Mesenchymal stem cell (in vitro differentiated cells and primary cell): ENCODE results near the gene GATA6.

Source experiments
- DNase-seq: peaks from one replicate; pipeline ENCODE4 v3.0.0-alpha.2; 2013
- H2AFZ ChIP-seq: one replicate; pipeline ENCODE4 v1.6.1; 2013; ENCODE audit warnings: low read depth, mild to moderate bottlenecking, control low read depth, inconsistent platforms, low read length, moderate library complexity
- H2AK5ac ChIP-seq: 2 replicates; pipeline ENCODE4 v1.6.1; 2013; ENCODE audit warnings: low read length, moderate library complexity, mild to moderate bottlenecking, inconsistent platforms; ENCODE audit not compliant: severe bottlenecking
- H2BK120ac ChIP-seq: one replicate; pipeline ENCODE4 v1.6.1; 2013; ENCODE audit warnings: low read depth, mild to moderate bottlenecking, inconsistent platforms, low read length, moderate library complexity
- H2BK12ac ChIP-seq, 2 experiments: one replicate each; pipeline ENCODE4 v1.6.1; 2013; ENCODE audit warnings: inconsistent platforms in 2 of 2, low read length in 2 of 2, mild to moderate bottlenecking in 2 of 2, moderate library complexity in 2 of 2, control low read depth in 1 of 2
- H2BK15ac ChIP-seq: one replicate; pipeline ENCODE4 v1.6.1; 2013; ENCODE audit warnings: mild to moderate bottlenecking, low read depth, inconsistent platforms; ENCODE audit not compliant: poor library complexity, severe bottlenecking
- H2BK5ac ChIP-seq: 2 replicates; pipeline ENCODE4 v1.6.1; 2013; ENCODE audit warnings: low read depth, mild to moderate bottlenecking, low read length, control low read depth, inconsistent platforms; ENCODE audit not compliant: poor library complexity, severe bottlenecking
- H3K14ac ChIP-seq, 2 experiments: one replicate each; pipeline ENCODE4 v1.6.1; 2013; ENCODE audit warnings: inconsistent platforms in 2 of 2, low read length in 2 of 2, control low read depth in 1 of 2, mild to moderate bottlenecking in 1 of 2, moderate library complexity in 1 of 2
- H3K18ac ChIP-seq, 2 experiments: one replicate each; pipeline ENCODE4 v1.6.1; 2013; ENCODE audit warnings: inconsistent platforms in 2 of 2, low read length in 2 of 2, control low read depth in 1 of 2, low read depth in 1 of 2, mild to moderate bottlenecking in 1 of 2
- H3K23ac ChIP-seq, 2 experiments: one replicate each; pipeline ENCODE4 v1.6.1; 2013; ENCODE audit warnings: inconsistent platforms in 2 of 2, low read length in 2 of 2, mild to moderate bottlenecking in 2 of 2, moderate library complexity in 2 of 2, control low read depth in 1 of 2
- H3K27ac ChIP-seq: 2 replicates; pipeline ENCODE4 v1.5.1; 2013; ENCODE audit warnings: mild to moderate bottlenecking, moderate library complexity, low read length, control low read depth, inconsistent platforms; ENCODE audit not compliant: poor library complexity, severe bottlenecking
- H3K27me3 ChIP-seq, 2 experiments: 2 replicates each; pipeline versions ENCODE4 v1.6.1 to v1.7.0; 2013; ENCODE audit warnings: low read length in 2 of 2, mild to moderate bottlenecking in 2 of 2, moderate library complexity in 2 of 2, control low read depth in 1 of 2, inconsistent platforms in 1 of 2; ENCODE audit not compliant: control insufficient read depth in 1 of 2, insufficient read depth in 1 of 2
- H3K36me3 ChIP-seq, 2 experiments: 2 replicates each; pipeline versions ENCODE4 v1.6.1 to v1.7.0; 2013; ENCODE audit warnings: low read length in 2 of 2, control low read depth in 1 of 2, inconsistent platforms in 1 of 2, low read depth in 1 of 2, mild to moderate bottlenecking in 1 of 2; ENCODE audit not compliant: insufficient read depth in 2 of 2, control insufficient read depth in 1 of 2
- H3K4ac ChIP-seq, 2 experiments: one replicate each; pipeline ENCODE4 v1.6.1; 2013; ENCODE audit warnings: inconsistent platforms in 2 of 2, low read length in 2 of 2, mild to moderate bottlenecking in 2 of 2, moderate library complexity in 2 of 2, control low read depth in 1 of 2, low read depth in 1 of 2
- H3K4me1 ChIP-seq: 2 replicates; pipeline ENCODE4 v1.6.1; 2013; ENCODE audit warnings: low read depth, low read length, control low read depth; ENCODE audit not compliant: control insufficient read depth, insufficient read depth
- H3K4me2 ChIP-seq: 2 replicates; pipeline ENCODE4 v1.6.1; 2013; ENCODE audit warnings: low read length, mild to moderate bottlenecking, inconsistent platforms; ENCODE audit not compliant: poor library complexity, severe bottlenecking
- H3K4me3 ChIP-seq, 2 experiments: 2 replicates each; pipeline versions ENCODE4 v1.5.1 to v1.7.0; 2013; ENCODE audit warnings: low read length in 2 of 2, mild to moderate bottlenecking in 2 of 2, control low read depth in 1 of 2, low read depth in 1 of 2; ENCODE audit not compliant: insufficient read depth in 1 of 2
- H3K79me1 ChIP-seq: replicated peaks from 2 replicates; pipeline ENCODE4 v1.6.1; 2013; ENCODE audit warnings: mild to moderate bottlenecking, control low read depth, low read length, inconsistent platforms; ENCODE audit not compliant: poor library complexity, severe bottlenecking
- H3K9ac ChIP-seq: 2 replicates; pipeline ENCODE4 v1.7.0; 2013; ENCODE audit warnings: mild to moderate bottlenecking, low read length, moderate library complexity
- H3K9me3 ChIP-seq: 2 replicates; pipeline ENCODE4 v1.7.0; 2013; ENCODE audit warnings: mild to moderate bottlenecking, low read length; ENCODE audit not compliant: control insufficient read depth
- H4K8ac ChIP-seq: one replicate; pipeline ENCODE4 v1.6.1; 2013; ENCODE audit warnings: inconsistent platforms, mild to moderate bottlenecking, low read length, moderate library complexity
- H4K91ac ChIP-seq: one replicate; pipeline ENCODE4 v1.6.1; 2013; ENCODE audit warnings: mild to moderate bottlenecking, low read length, inconsistent platforms
- WGBS: methylation state at CpG from one replicate; pipeline ENCODE4 v1.1.7; 2013; ENCODE audit warnings: mixed read lengths; 5-methylcytosine and 5-hydroxymethylcytosine counted together

GATA6 gene

DNA sequence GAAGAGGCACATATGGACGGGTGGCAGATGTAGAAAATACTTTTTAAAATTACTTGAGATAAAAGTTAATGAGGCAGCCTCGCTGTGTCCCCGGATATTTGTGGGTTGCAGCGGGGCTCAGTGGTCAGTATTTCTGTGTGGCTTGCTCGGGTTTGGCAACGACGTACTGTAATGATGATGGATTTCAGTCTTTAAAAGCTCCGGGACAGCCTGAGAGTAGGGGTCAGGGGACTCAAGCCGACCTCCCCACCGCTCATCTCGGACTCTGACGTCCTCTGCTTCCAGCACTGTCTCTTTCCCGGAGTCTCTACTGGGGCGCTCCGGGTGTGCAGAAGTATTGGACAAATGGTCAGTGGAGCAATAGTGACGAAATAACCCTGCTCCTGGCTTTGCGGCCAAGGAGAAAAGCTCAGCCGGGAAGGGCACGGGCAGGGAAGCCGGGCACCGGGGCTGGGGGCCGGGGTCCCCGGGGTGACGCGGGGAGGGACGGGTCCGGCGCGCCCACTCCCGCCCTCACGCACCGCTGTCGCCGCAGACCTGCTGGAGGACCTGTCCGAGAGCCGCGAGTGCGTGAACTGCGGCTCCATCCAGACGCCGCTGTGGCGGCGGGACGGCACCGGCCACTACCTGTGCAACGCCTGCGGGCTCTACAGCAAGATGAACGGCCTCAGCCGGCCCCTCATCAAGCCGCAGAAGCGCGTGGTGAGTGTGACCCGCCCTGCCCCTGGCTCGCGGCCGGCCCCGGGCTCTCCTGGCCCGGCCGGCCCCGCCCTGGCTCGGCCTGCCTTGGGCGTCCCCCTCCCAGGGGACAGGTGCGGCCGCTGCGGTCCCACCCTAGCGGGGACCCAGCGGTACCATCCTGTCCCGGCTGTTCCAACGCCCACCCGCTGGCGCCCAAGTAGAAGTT, 7.3 kb downstream of the GATA6 start:
- no peak overlapping the region for H3K14ac ChIP-seq
- H2AK5ac ChIP-seq = no peak overlapping the region
- H3K23ac ChIP-seq = peak overlapping the region in 1 of 2 experiments; percentile 93
- peak overlapping the region; percentile 7 for H4K91ac ChIP-seq
- H2BK120ac ChIP-seq = no peak overlapping the region
- peak overlapping the region; percentile 21 to 34 for H3K18ac ChIP-seq
- H3K9ac ChIP-seq = no peak overlapping the region
- peak overlapping the region; percentile 70 for H3K4me2 ChIP-seq
- H3K36me3 ChIP-seq = peaks cover 7 to 21% of the 10 kb centered on the region in 2 experiments
- H3K4me1 ChIP-seq = peaks cover 13% of the 10 kb centered on the region
- peak; percentile 67 for DNase-seq
- peak overlapping the region; percentile 29 for H2AFZ ChIP-seq
- WGBS = 24% methylated on average over 71 of the region's 71 CpGs
- H2BK15ac ChIP-seq = peak overlapping the region; percentile 67
- H3K4ac ChIP-seq = no peak overlapping the region
- H3K79me1 ChIP-seq = peaks cover 2% of the 10 kb centered on the region
- H2BK5ac ChIP-seq = no peak overlapping the region
- H2BK12ac ChIP-seq = peak overlapping the region in 1 of 2 experiments; percentile 54
- H4K8ac ChIP-seq = peak overlapping the region; percentile 27
- H3K27me3 ChIP-seq = peaks cover 0 to 61% of the 10 kb centered on the region in 2 experiments
- no peaks in the 10 kb centered on the region for H3K9me3 ChIP-seq
- peak overlapping the region in 1 of 2 experiments; percentile 18 for H3K4me3 ChIP-seq
- H3K27ac ChIP-seq = no peak overlapping the region

GRCh38 chr18:22177327-22177871, 8.0 kb downstream of the GATA6 start:
- H3K9me3 ChIP-seq = no peaks in the 10 kb centered on the region
- H2BK12ac ChIP-seq = no peak overlapping the region
- peaks cover 4 to 27% of the 10 kb centered on the region in 2 experiments for H3K36me3 ChIP-seq
- H2AFZ ChIP-seq = no peak overlapping the region
- no peak overlapping the region for H3K23ac ChIP-seq
- 88% methylated on average over 7 of the region's 13 CpGs for WGBS
- H4K8ac ChIP-seq = peak overlapping the region; percentile 27
- H2BK5ac ChIP-seq = no peak overlapping the region
- no peak for DNase-seq
- peaks cover 0 to 57% of the 10 kb centered on the region in 2 experiments for H3K27me3 ChIP-seq
- no peak overlapping the region for H3K4ac ChIP-seq
- no peak overlapping the region for H4K91ac ChIP-seq
- no peak overlapping the region for H3K4me3 ChIP-seq
- H2AK5ac ChIP-seq = no peak overlapping the region
- H3K18ac ChIP-seq = peak overlapping the region in 1 of 2 experiments; percentile 21
- no peak overlapping the region for H3K27ac ChIP-seq
- no peak overlapping the region for H3K14ac ChIP-seq
- H2BK120ac ChIP-seq = no peak overlapping the region
- peaks cover 9% of the 10 kb centered on the region for H3K4me1 ChIP-seq
- no peak overlapping the region for H3K9ac ChIP-seq
- H3K4me2 ChIP-seq = peak overlapping the region; percentile 70
- H3K79me1 ChIP-seq = peaks cover 2% of the 10 kb centered on the region
- H2BK15ac ChIP-seq = no peak overlapping the region

DNA sequence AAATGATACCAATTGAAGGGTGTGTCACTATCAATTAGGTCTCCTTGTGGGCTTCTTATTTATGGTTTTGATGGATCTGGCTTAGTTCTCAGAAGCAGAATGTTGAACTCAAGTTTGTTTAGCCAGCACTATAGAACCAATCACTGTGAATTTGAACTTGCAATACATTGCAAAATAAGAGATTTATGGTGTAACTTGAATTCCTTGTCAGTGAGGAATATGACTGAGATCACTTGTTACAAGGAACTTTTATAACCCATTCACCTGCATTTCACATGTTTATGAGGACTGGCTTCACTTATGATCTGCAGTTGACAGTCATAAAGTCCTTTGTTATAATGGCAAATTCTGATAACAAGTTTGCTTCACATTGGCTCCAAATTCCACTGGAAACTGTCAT, 9.8 kb downstream of the GATA6 start:
- Histone ChIP-seq H3K14ac (no peak overlapping the region), H2AK5ac (no peak overlapping the region), H3K27ac (no peak overlapping the region), H3K4me2 (no peak overlapping the region), H4K91ac (no peak overlapping the region), H2BK120ac (no peak overlapping the region), H2BK15ac (no peak overlapping the region), H3K18ac (no peak overlapping the region), H3K4ac (no peak overlapping the region), H3K4me1 (peaks cover 9% of the 10 kb centered on the region), H3K4me3 (no peak overlapping the region), H3K23ac (no peak overlapping the region), H3K79me1 (peaks cover 2% of the 10 kb centered on the region), H2BK5ac (no peak overlapping the region), H3K36me3 (peaks cover 4 to 39% of the 10 kb centered on the region in 2 experiments), H4K8ac (no peak overlapping the region), H3K9ac (no peak overlapping the region), H2BK12ac (no peak overlapping the region), H2AFZ (no peak overlapping the region), H3K27me3 (peaks cover 0 to 39% of the 10 kb centered on the region in 2 experiments), H3K9me3 (no peaks in the 10 kb centered on the region)
- DNase-seq = no peak

GRCh38 chr18:22179631-22180030, 10.2 kb downstream of the GATA6 start:
- Histone ChIP-seq H4K8ac (no peak overlapping the region), H3K4me2 (no peak overlapping the region), H3K14ac (no peak overlapping the region), H3K18ac (no peak overlapping the region), H3K9me3 (no peaks in the 10 kb centered on the region), H2BK120ac (no peak overlapping the region), H2AFZ (no peak overlapping the region), H2BK15ac (no peak overlapping the region), H3K27me3 (peaks cover 0 to 34% of the 10 kb centered on the region in 2 experiments), H3K4me1 (peaks cover 9% of the 10 kb centered on the region), H4K91ac (no peak overlapping the region), H3K79me1 (peaks cover 2% of the 10 kb centered on the region), H3K9ac (no peak overlapping the region), H2AK5ac (no peak overlapping the region), H2BK5ac (no peak overlapping the region), H3K27ac (no peak overlapping the region), H3K23ac (no peak overlapping the region), H3K36me3 (peaks cover 4 to 39% of the 10 kb centered on the region in 2 experiments), H2BK12ac (no peak overlapping the region), H3K4ac (no peak overlapping the region), H3K4me3 (no peak overlapping the region)
- no peak for DNase-seq
- WGBS = 100% methylated on average over 1 of the region's 1 CpG
